Trophoblast cell (in vitro differentiated cells and primary cell): ENCODE data around the gene SUMO3.

Experiments used
- DNase-seq, 2 donors: peaks; one replicate each; pipeline ENCODE4 v3.0.0-alpha.2; 2016
- H2AFZ ChIP-seq: 2 replicates; pipeline ENCODE4 v1.6.1; 2013; ENCODE audit warnings: low read length, moderate library complexity, mild to moderate bottlenecking; ENCODE audit not compliant: insufficient read depth, poor library complexity
- H2AK5ac ChIP-seq: 2 replicates; pipeline ENCODE4 v1.6.1; 2013; ENCODE audit warnings: mild to moderate bottlenecking, low read length
- H2BK120ac ChIP-seq: 2 replicates; pipeline ENCODE4 v1.6.1; 2013; ENCODE audit warnings: low read length, mild to moderate bottlenecking, moderate library complexity; ENCODE audit not compliant: insufficient read depth, poor library complexity
- H2BK12ac ChIP-seq: 2 replicates; pipeline ENCODE4 v1.6.1; 2013; ENCODE audit warnings: mild to moderate bottlenecking, low read length, moderate library complexity
- H2BK5ac ChIP-seq: 2 replicates; pipeline ENCODE4 v1.6.1; 2013; ENCODE audit warnings: low read length, low read depth, moderate library complexity, mild to moderate bottlenecking; ENCODE audit not compliant: poor library complexity
- H3K14ac ChIP-seq: 2 replicates; pipeline ENCODE4 v1.6.1; 2013; ENCODE audit warnings: mild to moderate bottlenecking, low read length
- H3K18ac ChIP-seq: 2 replicates; pipeline ENCODE4 v1.6.1; 2013; ENCODE audit warnings: mild to moderate bottlenecking, low read length
- H3K23ac ChIP-seq: 2 replicates; pipeline ENCODE4 v1.6.1; 2013; ENCODE audit warnings: low read length
- H3K27ac ChIP-seq: 2 replicates; pipeline ENCODE4 v1.5.1; 2013; ENCODE audit warnings: low read depth, mild to moderate bottlenecking, inconsistent platforms, low read length, moderate library complexity
- H3K27me3 ChIP-seq: 2 replicates; pipeline ENCODE4 v1.6.1; 2013; ENCODE audit warnings: inconsistent platforms, mild to moderate bottlenecking, low read length, moderate library complexity; ENCODE audit not compliant: insufficient read depth
- H3K36me3 ChIP-seq, 2 experiments: 1 replicate in 1 of 2; 2 replicates in 1 of 2; pipeline ENCODE4 v1.6.1; 2013; ENCODE audit warnings: low read length in 2 of 2, mild to moderate bottlenecking in 2 of 2, moderate library complexity in 1 of 2; ENCODE audit not compliant: insufficient read depth in 2 of 2, control insufficient read depth in 1 of 2
- H3K4ac ChIP-seq: 2 replicates; pipeline ENCODE4 v1.6.1; 2013; ENCODE audit warnings: low read depth, mild to moderate bottlenecking, low read length, moderate library complexity
- H3K4me1 ChIP-seq, 2 experiments: 1 replicate in 1 of 2; 2 replicates in 1 of 2; pipeline ENCODE4 v1.6.1; 2013; ENCODE audit warnings: low read length in 2 of 2, mild to moderate bottlenecking in 2 of 2, moderate library complexity in 1 of 2; ENCODE audit not compliant: insufficient read depth in 2 of 2, control insufficient read depth in 1 of 2
- H3K4me2 ChIP-seq: 2 replicates; pipeline ENCODE4 v1.6.1; 2013; ENCODE audit warnings: inconsistent platforms, mild to moderate bottlenecking, low read length, moderate library complexity
- H3K4me3 ChIP-seq: 2 replicates; pipeline ENCODE4 v1.5.1; 2013; ENCODE audit warnings: mild to moderate bottlenecking, low read depth, low read length, inconsistent platforms
- H3K79me1 ChIP-seq: one replicate; pipeline ENCODE4 v1.6.1; 2013; ENCODE audit warnings: low read length
- H3K79me2 ChIP-seq: 2 replicates; pipeline ENCODE4 v1.6.1; 2013; ENCODE audit warnings: low read length, mild to moderate bottlenecking; ENCODE audit not compliant: control insufficient read depth, insufficient read depth, poor library complexity
- H3K9ac ChIP-seq: 2 replicates; pipeline ENCODE4 v1.6.1; 2013; ENCODE audit warnings: mild to moderate bottlenecking, low read length
- H3K9me3 ChIP-seq: 2 replicates; pipeline ENCODE4 v1.6.1; 2013; ENCODE audit warnings: low read depth, mild to moderate bottlenecking, control low read depth, inconsistent platforms, low read length; ENCODE audit not compliant: insufficient read depth
- H4K12ac ChIP-seq: 2 replicates; pipeline ENCODE4 v1.6.1; 2013; ENCODE audit warnings: low read depth, mild to moderate bottlenecking, low read length, moderate library complexity
- H4K8ac ChIP-seq: 2 replicates; pipeline ENCODE4 v1.6.1; 2013; ENCODE audit warnings: low read depth, mild to moderate bottlenecking, low read length, moderate library complexity
- H4K91ac ChIP-seq: one replicate; pipeline ENCODE4 v1.6.1; 2013; ENCODE audit warnings: low read depth, mild to moderate bottlenecking, low read length, moderate library complexity
- WGBS: extraction: QIAGEN DNeasy Blood & Tissue Kit; methylation state at CpG from one replicate; pipeline ENCODE4 v1.1.7; 2013; ENCODE audit warnings: missing lambda C conversion rate; ENCODE audit not compliant: insufficient read length, insufficient coverage; ENCODE audit errors: extremely low coverage; 5-methylcytosine and 5-hydroxymethylcytosine counted together

Gene SUMO3

DNA sequence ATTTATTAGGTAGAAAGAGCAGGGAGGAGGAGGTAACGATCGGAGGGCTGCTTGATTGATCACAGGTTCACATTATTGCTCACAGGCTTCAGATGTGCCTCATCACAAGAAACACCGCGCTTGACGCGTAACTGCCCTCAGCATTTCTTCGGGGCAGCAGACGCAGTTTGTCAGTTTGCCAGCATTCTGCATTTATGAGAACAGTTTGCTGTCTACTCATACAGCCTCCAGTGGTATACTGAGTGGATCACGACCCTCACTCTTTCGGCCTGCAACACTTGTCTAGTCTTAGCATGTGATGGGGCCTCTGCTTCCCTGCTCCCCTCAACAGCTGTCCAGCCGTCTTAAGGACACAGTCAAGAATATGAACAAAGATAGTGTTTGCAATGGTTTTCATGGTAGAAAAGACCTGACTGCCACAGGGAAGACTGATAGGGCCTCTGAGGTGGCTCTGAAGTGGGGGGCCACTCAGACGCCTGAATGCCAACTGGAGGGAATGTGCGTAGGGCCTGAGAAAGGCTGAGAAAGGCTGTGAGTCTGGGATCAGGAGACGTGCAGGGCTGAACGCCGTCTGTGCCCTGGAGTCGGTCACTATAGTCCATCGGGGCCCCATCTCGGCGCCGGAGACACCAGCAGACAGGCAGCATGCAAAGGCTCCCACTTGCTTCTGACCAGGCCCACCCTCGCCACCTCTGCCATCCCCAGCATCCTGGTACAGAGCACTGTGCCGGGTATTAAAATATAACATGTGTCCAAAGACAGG, 61.3 kb downstream of the SUMO3 start:
- H2BK5ac ChIP-seq = no peak overlapping the region
- H3K23ac ChIP-seq = no peak overlapping the region
- no peak overlapping the region for H3K9ac ChIP-seq
- H4K91ac ChIP-seq = no peak overlapping the region
- no peak overlapping the region for H3K18ac ChIP-seq
- H4K8ac ChIP-seq = no peak overlapping the region
- H2AFZ ChIP-seq = no peak overlapping the region
- no peak overlapping the region for H2AK5ac ChIP-seq
- H3K79me2 ChIP-seq = no peaks in the 10 kb centered on the region
- H3K36me3 ChIP-seq = no peaks in the 10 kb centered on the region
- WGBS = no CpG with 5 or more reads among the region's 23 CpGs
- DNase-seq = no peak
- H3K79me1 ChIP-seq = no peaks in the 10 kb centered on the region
- H3K27me3 ChIP-seq = no peaks in the 10 kb centered on the region
- H3K4me1 ChIP-seq = peaks cover 5 to 7% of the 10 kb centered on the region in 2 experiments
- no peak overlapping the region for H2BK12ac ChIP-seq
- no peak overlapping the region for H3K27ac ChIP-seq
- no peak overlapping the region for H3K4me2 ChIP-seq
- H4K12ac ChIP-seq = no peak overlapping the region
- H3K4me3 ChIP-seq = no peak overlapping the region
- no peak overlapping the region for H2BK120ac ChIP-seq
- H3K9me3 ChIP-seq = peaks cover 7% of the 10 kb centered on the region
- H3K14ac ChIP-seq = no peak overlapping the region
- H3K4ac ChIP-seq = no peak overlapping the region
